Measurements from ENCODE around the gene RAD51B. TPM values are rescaled to one million over a fixed set of nuclear protein-coding genes. Genes with fewer than 3 reads are reported as not detected.

The RAD51B gene
- total RNA-seq, 5 donors from 2014 or later (not counting 1 experiment from before 2014, with no cell fraction given) = 25.4 to 47.9 (median 30.0) TPM

- POLR2A ChIA-PET = no interaction called here
- CTCF ChIA-PET = no interaction called here
- ATAC-seq (replicated peaks in 1 of 4) = no peak
- Mint-ChIP-seq H3K36me3 (peaks cover 2% of the 10 kb centered on the region), H3K4me3 (no peak overlapping the region), H3K4me1 (peaks cover 21 to 24% (median 23%) of the 10 kb centered on the region in 3 donors), H3K27ac (no peak overlapping the region), H3K9me3 (no peaks in the 10 kb centered on the region), H3K27me3 (no peaks in the 10 kb centered on the region)
- no peaks in the 10 kb centered on the region for H3K27me3 ChIP-seq (replicated peaks in 1 of 2; ENCODE audit: control insufficient read depth in 2 of 2, extremely low read depth in 1 of 2, insufficient read depth in 2 of 2, low read length in 1 of 2)
- H3K4me1 ChIP-seq (ENCODE audit: control insufficient read depth in 1 of 2, extremely low read depth in 1 of 2, insufficient read depth in 2 of 2, low read length in 2 of 2) = peaks cover 2 to 8% of the 10 kb centered on the region in 2 experiments
- 100% methylated on average over 1 of the region's 4 CpGs for WGBS (ENCODE audit: insufficient coverage)
- no peak overlapping the region for H3K27ac ChIP-seq (ENCODE audit: low read length)
- H3K4me3 ChIP-seq (ENCODE audit: control insufficient read depth in 1 of 2, extremely low read depth in 1 of 2, low read length in 1 of 2) = no peak overlapping the region
- DNase-seq = no peak
- H3K36me3 ChIP-seq (ENCODE audit: control insufficient read depth in 2 of 2, extremely low read depth in 1 of 2, insufficient read depth in 1 of 2, low read length in 1 of 2) = no peaks in the 10 kb centered on the region
- no peaks in the 10 kb centered on the region for H3K9me3 ChIP-seq
Measured at GRCh38 chr14:68467425-68467824, 647.8 kb downstream of the RAD51B start.

- Histone ChIP-seq H3K4me3 (ENCODE audit: control insufficient read depth in 1 of 2, extremely low read depth in 1 of 2, low read length in 1 of 2) (no peak overlapping the region), H3K27ac (ENCODE audit: low read length) (no peak overlapping the region), H3K4me1 (ENCODE audit: control insufficient read depth in 1 of 2, extremely low read depth in 1 of 2, insufficient read depth in 2 of 2, low read length in 2 of 2) (peaks cover 2 to 8% of the 10 kb centered on the region in 2 experiments), H3K36me3 (ENCODE audit: control insufficient read depth in 2 of 2, extremely low read depth in 1 of 2, insufficient read depth in 1 of 2, low read length in 1 of 2) (no peaks in the 10 kb centered on the region), H3K27me3 (replicated peaks in 1 of 2; ENCODE audit: control insufficient read depth in 2 of 2, extremely low read depth in 1 of 2, insufficient read depth in 2 of 2, low read length in 1 of 2) (no peaks in the 10 kb centered on the region), H3K9me3 (no peaks in the 10 kb centered on the region)
- H3K4me3 Mint-ChIP-seq = no peak overlapping the region
- H3K36me3 Mint-ChIP-seq = peaks cover 3% of the 10 kb centered on the region
- no peaks in the 10 kb centered on the region for H3K9me3 Mint-ChIP-seq
- POLR2A ChIA-PET = no interaction called here
- H3K27ac Mint-ChIP-seq = peak overlapping the region in 1 of 2 donors; percentile 35
- no peaks in the 10 kb centered on the region for H3K27me3 Mint-ChIP-seq
- CTCF ChIA-PET = no interaction called here
- peaks cover 21 to 24% (median 23%) of the 10 kb centered on the region in 3 donors for H3K4me1 Mint-ChIP-seq
- 14% methylated on average over 2 of the region's 5 CpGs for WGBS (ENCODE audit: insufficient coverage)
- peak in 9 of 35 experiments; percentile 2 to 40 (median 8) for DNase-seq
- peak; percentile 62 to 98 (median 90) for ATAC-seq (replicated peaks in 1 of 4)
Measured at GRCh38 chr14:68468437-68469207, 649.0 kb downstream of the RAD51B start.

- H3K4me1 Mint-ChIP-seq = peaks cover 19 to 23% (median 21%) of the 10 kb centered on the region in 3 donors
- Histone ChIP-seq H3K27ac (ENCODE audit: low read length) (no peak overlapping the region), H3K4me3 (ENCODE audit: control insufficient read depth in 1 of 2, extremely low read depth in 1 of 2, low read length in 1 of 2) (no peak overlapping the region), H3K27me3 (replicated peaks in 1 of 2; ENCODE audit: control insufficient read depth in 2 of 2, extremely low read depth in 1 of 2, insufficient read depth in 2 of 2, low read length in 1 of 2) (no peaks in the 10 kb centered on the region), H3K4me1 (ENCODE audit: control insufficient read depth in 1 of 2, extremely low read depth in 1 of 2, insufficient read depth in 2 of 2, low read length in 2 of 2) (peaks cover 2 to 8% of the 10 kb centered on the region in 2 experiments), H3K36me3 (ENCODE audit: control insufficient read depth in 2 of 2, extremely low read depth in 1 of 2, insufficient read depth in 1 of 2, low read length in 1 of 2) (no peaks in the 10 kb centered on the region), H3K9me3 (no peaks in the 10 kb centered on the region)
- no peaks in the 10 kb centered on the region for H3K27me3 Mint-ChIP-seq
- peak overlapping the region in 1 of 2 donors; percentile 64 for H3K27ac Mint-ChIP-seq
- peaks cover 6% of the 10 kb centered on the region for H3K36me3 Mint-ChIP-seq
- ATAC-seq (replicated peaks in 1 of 4) (no peak), DNase-seq (no peak)
- CTCF ChIA-PET = interaction anchor here in 1 of 2 donors (0.5 kb wide), 1 partner anchor 322 kb away, joined by 4 read pairs; no protein-coding TSS in a partner anchor
- H3K4me3 Mint-ChIP-seq = no peak overlapping the region
- H3K9me3 Mint-ChIP-seq = no peaks in the 10 kb centered on the region
- WGBS (ENCODE audit: insufficient coverage) = no CpG with 5 or more reads among the region's 5 CpGs
- POLR2A ChIA-PET = no interaction called here
Measured at GRCh38 chr14:68469208-68469713, 649.7 kb downstream of the RAD51B start.

- peaks cover 6% of the 10 kb centered on the region for H3K36me3 Mint-ChIP-seq
- no CpG with 5 or more reads among the region's 1 CpG for WGBS (ENCODE audit: insufficient coverage)
- ATAC-seq (replicated peaks in 1 of 4) = no peak
- Histone ChIP-seq H3K9me3 (no peaks in the 10 kb centered on the region), H3K27me3 (replicated peaks in 1 of 2; ENCODE audit: control insufficient read depth in 2 of 2, extremely low read depth in 1 of 2, insufficient read depth in 2 of 2, low read length in 1 of 2) (no peaks in the 10 kb centered on the region), H3K4me3 (ENCODE audit: control insufficient read depth in 1 of 2, extremely low read depth in 1 of 2, low read length in 1 of 2) (no peak overlapping the region), H3K36me3 (ENCODE audit: control insufficient read depth in 2 of 2, extremely low read depth in 1 of 2, insufficient read depth in 1 of 2, low read length in 1 of 2) (no peaks in the 10 kb centered on the region), H3K27ac (ENCODE audit: low read length) (no peak overlapping the region), H3K4me1 (ENCODE audit: control insufficient read depth in 1 of 2, extremely low read depth in 1 of 2, insufficient read depth in 2 of 2, low read length in 2 of 2) (peaks cover 2 to 8% of the 10 kb centered on the region in 2 experiments)
- peaks cover 13 to 23% (median 21%) of the 10 kb centered on the region in 3 donors for H3K4me1 Mint-ChIP-seq
- H3K9me3 Mint-ChIP-seq = no peaks in the 10 kb centered on the region
- DNase-seq = no peak
- peak overlapping the region in 1 of 2 donors; percentile 64 for H3K27ac Mint-ChIP-seq
- POLR2A ChIA-PET = interaction anchor here in 1 of 2 donors (0.6 kb wide), 1 partner anchor 34 kb away, joined by 3 read pairs; no protein-coding TSS in a partner anchor
- H3K4me3 Mint-ChIP-seq = no peak overlapping the region
- CTCF ChIA-PET = interaction anchor here in 1 of 2 donors (0.6 kb wide), 1 partner anchor 13 kb away, joined by 4 read pairs; no protein-coding TSS in a partner anchor
- H3K27me3 Mint-ChIP-seq = no peaks in the 10 kb centered on the region
Measured at GRCh38 chr14:68470361-68470760, 650.8 kb downstream of the RAD51B start.

GRCh38 chr14:68471029-68471963 is 651.7 kb downstream of the RAD51B start:
- no peak for ATAC-seq (replicated peaks in 1 of 4)
- Histone ChIP-seq H3K27ac (ENCODE audit: low read length) (no peak overlapping the region), H3K9me3 (no peaks in the 10 kb centered on the region), H3K36me3 (ENCODE audit: control insufficient read depth in 2 of 2, extremely low read depth in 1 of 2, insufficient read depth in 1 of 2, low read length in 1 of 2) (no peaks in the 10 kb centered on the region), H3K4me1 (ENCODE audit: control insufficient read depth in 1 of 2, extremely low read depth in 1 of 2, insufficient read depth in 2 of 2, low read length in 2 of 2) (peaks cover 2 to 8% of the 10 kb centered on the region in 2 experiments), H3K4me3 (ENCODE audit: control insufficient read depth in 1 of 2, extremely low read depth in 1 of 2, low read length in 1 of 2) (no peak overlapping the region), H3K27me3 (replicated peaks in 1 of 2; ENCODE audit: control insufficient read depth in 2 of 2, extremely low read depth in 1 of 2, insufficient read depth in 2 of 2, low read length in 1 of 2) (no peaks in the 10 kb centered on the region)
- Mint-ChIP-seq H3K9me3 (no peaks in the 10 kb centered on the region), H3K4me3 (no peak overlapping the region), H3K4me1 (peaks cover 13 to 29% (median 21%) of the 10 kb centered on the region in 3 donors), H3K27ac (no peak overlapping the region), H3K27me3 (no peaks in the 10 kb centered on the region), H3K36me3 (peaks cover 6% of the 10 kb centered on the region)
- no peak for DNase-seq
- ChIA-PET CTCF (no interaction called here), POLR2A (no interaction called here)
- 89% methylated on average over 4 of the region's 12 CpGs for WGBS (ENCODE audit: insufficient coverage)

- Mint-ChIP-seq H3K27ac (no peak overlapping the region), H3K4me3 (no peak overlapping the region), H3K9me3 (no peaks in the 10 kb centered on the region), H3K36me3 (peaks cover 6% of the 10 kb centered on the region), H3K4me1 (peaks cover 13 to 34% (median 19%) of the 10 kb centered on the region in 3 donors), H3K27me3 (no peaks in the 10 kb centered on the region)
- peaks cover 2 to 8% of the 10 kb centered on the region in 2 experiments for H3K4me1 ChIP-seq (ENCODE audit: control insufficient read depth in 1 of 2, extremely low read depth in 1 of 2, insufficient read depth in 2 of 2, low read length in 2 of 2)
- ChIA-PET POLR2A (no interaction called here), CTCF (no interaction called here)
- no peak overlapping the region for H3K4me3 ChIP-seq (ENCODE audit: control insufficient read depth in 1 of 2, extremely low read depth in 1 of 2, low read length in 1 of 2)
- DNase-seq (no peak), ATAC-seq (replicated peaks in 1 of 4) (no peak)
- WGBS (ENCODE audit: insufficient coverage) = 98% methylated on average over 4 of the region's 4 CpGs
- H3K27ac ChIP-seq (ENCODE audit: low read length) = no peak overlapping the region
- H3K36me3 ChIP-seq (ENCODE audit: control insufficient read depth in 2 of 2, extremely low read depth in 1 of 2, insufficient read depth in 1 of 2, low read length in 1 of 2) = no peaks in the 10 kb centered on the region
- no peaks in the 10 kb centered on the region for H3K9me3 ChIP-seq
- H3K27me3 ChIP-seq (replicated peaks in 1 of 2; ENCODE audit: control insufficient read depth in 2 of 2, extremely low read depth in 1 of 2, insufficient read depth in 2 of 2, low read length in 1 of 2) = no peaks in the 10 kb centered on the region
Measured at GRCh38 chr14:68471964-68472508, 652.5 kb downstream of the RAD51B start.
